GM12891 (cell line): ENCODE measurements around the gene TMEM190.

ENCODE experiments used
- POLR2A ChIP-seq: IDR thresholded peaks from 2 replicates; pipeline ENCODE4 v1.6.1; 2011; ENCODE audit warnings: low read depth, low read length, control low read depth
- POLR2AphosphoS5 ChIP-seq: IDR thresholded peaks from 2 replicates; pipeline ENCODE4 v1.6.1; 2011; ENCODE audit warnings: low read depth, low read length, control low read depth
- POU2F2 ChIP-seq: IDR thresholded peaks from 2 replicates; pipeline ENCODE4 v1.6.1; 2011; ENCODE audit warnings: low read depth, mild to moderate bottlenecking, control low read depth, low read length, moderate library complexity
- TAF1 ChIP-seq: IDR thresholded peaks from 2 replicates; pipeline ENCODE4 v1.6.1; 2011; ENCODE audit warnings: low read depth, low read length, control low read depth

DNA sequence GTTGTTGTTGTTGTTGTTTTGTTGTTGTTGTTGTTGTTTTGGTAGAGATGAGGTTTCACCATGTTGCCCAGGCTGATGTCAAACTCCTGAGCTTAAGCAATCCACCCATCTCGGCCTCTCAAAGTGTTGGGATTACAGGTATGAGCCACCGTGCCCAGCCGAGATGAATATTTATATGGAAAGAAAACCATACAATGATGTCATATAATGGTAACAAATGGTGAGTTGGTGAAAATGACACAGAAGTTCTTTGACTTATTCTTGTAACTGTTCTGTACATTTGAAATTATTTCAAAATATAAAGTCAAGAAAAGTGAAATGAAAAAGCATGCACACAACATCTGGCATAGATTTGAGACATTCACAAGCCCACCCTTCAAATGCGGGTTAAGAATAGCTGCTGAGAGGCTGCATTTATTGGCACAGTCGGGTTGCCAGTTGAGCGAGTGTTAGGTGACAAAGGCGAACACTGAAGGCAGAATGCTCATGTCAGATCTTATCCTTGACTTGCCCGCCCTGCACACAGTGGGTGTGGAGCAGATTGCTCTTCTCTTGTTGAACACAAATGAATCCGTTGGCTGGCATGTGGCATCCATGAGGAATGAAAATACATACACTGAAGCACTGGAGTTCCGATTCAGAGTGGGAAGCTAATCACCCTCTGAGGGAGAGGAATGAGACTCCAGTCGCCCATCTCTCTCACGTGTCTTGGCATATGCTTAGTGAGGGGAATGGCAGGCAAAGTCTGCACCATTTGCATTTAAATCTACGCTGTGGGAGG lies 46.8 kb downstream of the TMEM190 start:
- no peak for TF ChIP-seq POLR2A
- TF ChIP-seq POLR2AphosphoS5 = no peak
- TF ChIP-seq POU2F2 = no peak
- no peak for TF ChIP-seq TAF1
